Measurements from ENCODE around the gene PEAK3.

DNA sequence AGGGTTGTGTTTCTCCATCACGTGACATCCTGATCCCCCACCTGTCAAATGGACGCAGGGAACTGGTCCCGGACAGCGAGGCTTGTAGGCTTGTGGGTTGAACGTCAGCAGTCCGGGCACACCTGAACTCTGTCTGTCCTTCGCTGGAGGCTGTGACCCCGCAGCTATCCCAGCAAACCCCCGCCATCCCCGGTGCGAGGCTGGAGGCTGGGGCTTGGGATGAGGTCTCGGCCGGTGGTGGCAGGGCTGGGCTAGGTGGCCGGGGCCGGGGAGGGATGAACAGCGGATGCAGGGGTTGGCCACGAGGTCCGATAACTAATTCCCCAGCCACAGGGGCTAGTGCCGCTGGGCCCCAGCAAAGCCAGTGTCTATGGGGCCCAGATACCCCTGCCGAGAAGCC lies 37.6 kb upstream of the PEAK3 start:
- TF ChIP-seq, protein P1, sequence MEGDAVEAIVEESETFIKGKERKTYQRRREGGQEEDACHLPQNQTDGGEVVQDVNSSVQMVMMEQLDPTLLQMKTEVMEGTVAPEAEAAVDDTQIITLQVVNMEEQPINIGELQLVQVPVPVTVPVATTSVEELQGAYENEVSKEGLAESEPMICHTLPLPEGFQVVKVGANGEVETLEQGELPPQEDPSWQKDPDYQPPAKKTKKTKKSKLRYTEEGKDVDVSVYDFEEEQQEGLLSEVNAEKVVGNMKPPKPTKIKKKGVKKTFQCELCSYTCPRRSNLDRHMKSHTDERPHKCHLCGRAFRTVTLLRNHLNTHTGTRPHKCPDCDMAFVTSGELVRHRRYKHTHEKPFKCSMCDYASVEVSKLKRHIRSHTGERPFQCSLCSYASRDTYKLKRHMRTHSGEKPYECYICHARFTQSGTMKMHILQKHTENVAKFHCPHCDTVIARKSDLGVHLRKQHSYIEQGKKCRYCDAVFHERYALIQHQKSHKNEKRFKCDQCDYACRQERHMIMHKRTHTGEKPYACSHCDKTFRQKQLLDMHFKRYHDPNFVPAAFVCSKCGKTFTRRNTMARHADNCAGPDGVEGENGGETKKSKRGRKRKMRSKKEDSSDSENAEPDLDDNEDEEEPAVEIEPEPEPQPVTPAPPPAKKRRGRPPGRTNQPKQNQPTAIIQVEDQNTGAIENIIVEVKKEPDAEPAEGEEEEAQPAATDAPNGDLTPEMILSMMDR (IDR thresholded peaks at IDR 0.05): no peak
- no peak for TF ChIP-seq EZH2 (IDR thresholded peaks at IDR 0.05; ENCODE audit: borderline replicate concordance, insufficient read depth, low read depth, low read length, poor library complexity, severe bottlenecking)

Data from B cell (primary cell).